A549 (cell line): ENCODE results near the gene RYR3. TPM values are rescaled to one million over a fixed set of nuclear protein-coding genes. Genes with fewer than 3 reads are reported as not detected.

Experiments
- ATAC-seq, 2 experiments: fragments of 200-7000 bp in 1 of 2; fragments of >200 bp in 1 of 2; cut with Nextera tagmentation in 1 of 2; cut with Tn5 transposase in 1 of 2; 3 replicates each; pipeline versions ENCODE4 v1.8.0 to v1.9.1; 2018 to 2020; ENCODE audit warnings: mild to moderate bottlenecking in 1 of 2, moderate library complexity in 1 of 2
- CTCF ChIA-PET: fragments of 300-600 bp; sonication (Branson Sonifier 250); formaldehyde crosslinking; extraction: SDS; loops from one replicate; lab custom pipeline; 2021; ENCODE audit warnings: antibody characterized with exemption, inconsistent platforms; lab: Yijun Ruan, JAX
- POLR2A ChIA-PET: fragments of 350-600 bp; formaldehyde crosslinking; extraction: SDS; loops from one replicate; lab custom pipeline; 2021; ENCODE audit warnings: antibody characterized with exemption, inconsistent platforms; lab: Yijun Ruan, JAX
- DNase-seq, 2 experiments: peaks; one replicate each; pipeline versions ENCODE4 v3.0.0 to v3.0.0-alpha.2; 2011 to 2016; ENCODE audit warnings: low read depth in 1 of 2, low spot score in 1 of 2
- FAIRE-seq: peaks from 2 replicates; lab custom pipeline; 2011; peaks lifted over from hg19 to GRCh38; lab: Jason Lieb, UNC
- H3K27ac ChIP-seq, 2 experiments: fragments of >200 bp; sonication (Bioruptor Twin); formaldehyde crosslinking; 3 replicates each; pipeline ENCODE4 v1.5.1; 2016 to 2017
- H3K4me1 ChIP-seq: fragments of >200 bp; sonication (Bioruptor Twin); formaldehyde crosslinking; 3 replicates; pipeline ENCODE4 v1.6.1; 2016
- H3K4me2 ChIP-seq: fragments of >200 bp; sonication (Bioruptor Twin); formaldehyde crosslinking; 3 replicates; pipeline ENCODE4 v1.6.1; 2016
- H3K4me3 ChIP-seq: fragments of >200 bp; sonication (Bioruptor Twin); formaldehyde crosslinking; 3 replicates; pipeline ENCODE4 v1.5.1; 2016
- H3K9me3 ChIP-seq: fragments of >200 bp; sonication (Bioruptor Twin); formaldehyde crosslinking; 3 replicates; pipeline ENCODE4 v1.6.1; 2016
- CHD2 ChIP-seq: fragments of 150-350 bp; IDR thresholded peaks from 2 replicates; pipeline ENCODE4 v1.6.1; 2014; ENCODE audit warnings: low read length; ENCODE audit not compliant: partially characterized antibody
- CHD4 ChIP-seq: fragments of 200-600 bp; sonication (generic); IDR thresholded peaks from 2 replicates; pipeline ENCODE4 v1.6.1; 2016; ENCODE audit warnings: antibody characterized with exemption, mild to moderate bottlenecking, borderline replicate concordance
- EHMT2 ChIP-seq: fragments of 200-600 bp; sonication (generic); IDR thresholded peaks from 2 replicates; pipeline ENCODE4 v1.6.1; 2016; ENCODE audit warnings: antibody characterized with exemption, low read depth, mild to moderate bottlenecking, moderate library complexity
- HEYL ChIP-seq: fragments of 250-450 bp; sonication (Bioruptor Pico); IDR thresholded peaks from 2 replicates; pipeline ENCODE4 v1.8.0; 2021; ENCODE audit warnings: mild to moderate bottlenecking, moderate library complexity
- HMGXB4 ChIP-seq: fragments of 250-450 bp; sonication (Bioruptor Pico); IDR thresholded peaks from 2 replicates; pipeline ENCODE4 v1.5.0; 2021; ENCODE audit warnings: mild to moderate bottlenecking, moderate library complexity, borderline replicate concordance
- HOXA7 ChIP-seq: fragments of 250-450 bp; sonication (Bioruptor Pico); IDR thresholded peaks from 2 replicates; pipeline ENCODE4 v1.5.0; 2020; ENCODE audit warnings: mild to moderate bottlenecking, moderate library complexity
- HOXB13 ChIP-seq: fragments of 250-450 bp; sonication (Bioruptor Pico); IDR thresholded peaks from 2 replicates; pipeline ENCODE4 v1.5.0; 2020; ENCODE audit warnings: low read depth, mild to moderate bottlenecking, moderate library complexity
- JUN ChIP-seq, 2 experiments: fragments of >200 bp; sonication (Bioruptor Twin); formaldehyde crosslinking; IDR thresholded peaks; 2 replicates in 1 of 2; 3 replicates in 1 of 2; pipeline ENCODE4 v1.6.1; 2016 to 2017
- KDM1A ChIP-seq: fragments of 200-600 bp; sonication (generic); IDR thresholded peaks from 2 replicates; pipeline ENCODE4 v1.6.1; 2016; ENCODE audit warnings: low read depth, mild to moderate bottlenecking
- KDM5A ChIP-seq: fragments of 200-600 bp; sonication (generic); IDR thresholded peaks from 2 replicates; pipeline ENCODE4 v1.6.1; 2016; ENCODE audit warnings: antibody characterized with exemption, mild to moderate bottlenecking
- MAFK ChIP-seq: fragments of 450-650 bp; IDR thresholded peaks from 2 replicates; pipeline ENCODE4 v1.6.1; 2014; ENCODE audit not compliant: partially characterized antibody
- MYC ChIP-seq: IDR thresholded peaks from 2 replicates; pipeline ENCODE4 v1.6.1; 2012; ENCODE audit warnings: mild to moderate bottlenecking, inconsistent platforms, low read length, improper control_type of control experiment, borderline replicate concordance
- POLR2A ChIP-seq: IDR thresholded peaks from 2 replicates; pipeline ENCODE4 v1.6.1; 2012; ENCODE audit warnings: mild to moderate bottlenecking, low read length
- RARB ChIP-seq: fragments of 250-450 bp; sonication (Bioruptor Pico); IDR thresholded peaks from 2 replicates; pipeline ENCODE4 v1.8.0; 2021; ENCODE audit warnings: mild to moderate bottlenecking, moderate library complexity
- RNF2 ChIP-seq: fragments of 200-600 bp; sonication (generic); IDR thresholded peaks from 2 replicates; pipeline ENCODE4 v1.6.1; 2016; ENCODE audit warnings: low read depth, mild to moderate bottlenecking, antibody characterized with exemption, moderate library complexity, borderline replicate concordance
- TP53 ChIP-seq: fragments of 250-450 bp; sonication (Bioruptor Pico); IDR thresholded peaks from 2 replicates; pipeline ENCODE4 v1.5.0; 2021; ENCODE audit warnings: mild to moderate bottlenecking, moderate library complexity
- ZC3H11A ChIP-seq: fragments of 450-650 bp; IDR thresholded peaks from 2 replicates; pipeline ENCODE4 v1.6.1; 2014; ENCODE audit warnings: antibody characterized with exemption, mild to moderate bottlenecking
- ZFP36 ChIP-seq: fragments of 450-650 bp; IDR thresholded peaks from 2 replicates; pipeline ENCODE4 v1.6.1; 2014; ENCODE audit warnings: borderline replicate concordance; ENCODE audit not compliant: partially characterized antibody
- WGBS: methylation state at CpG from one replicate; pipeline ENCODE4 v1.1.6; 2017; ENCODE audit errors: missing lambda C conversion rate; 5-methylcytosine and 5-hydroxymethylcytosine counted together
- polyA plus RNA-seq, 4 experiments: library from polyadenylated mRNA; depleted of rRNA in 3 of 4; stranded (reverse); fragments of >200 nt; fragmentation: RNase III in 1 of 4; extraction: RNeasy Plus Mini Kit Qiagen cat#74134 plus additional on column Dnase treatment in 1 of 4; gene quantifications; 2 replicates in 3 of 4; 3 replicates in 1 of 4; pipeline ENCODE4 v1.2.3, GENCODE V29; 2011 to 2017

Gene RYR3
- polyA plus RNA-seq, 2 of the 4 experiments (the other 2 are of a cell fraction): 0.03 TPM; not detected in 1

DNA sequence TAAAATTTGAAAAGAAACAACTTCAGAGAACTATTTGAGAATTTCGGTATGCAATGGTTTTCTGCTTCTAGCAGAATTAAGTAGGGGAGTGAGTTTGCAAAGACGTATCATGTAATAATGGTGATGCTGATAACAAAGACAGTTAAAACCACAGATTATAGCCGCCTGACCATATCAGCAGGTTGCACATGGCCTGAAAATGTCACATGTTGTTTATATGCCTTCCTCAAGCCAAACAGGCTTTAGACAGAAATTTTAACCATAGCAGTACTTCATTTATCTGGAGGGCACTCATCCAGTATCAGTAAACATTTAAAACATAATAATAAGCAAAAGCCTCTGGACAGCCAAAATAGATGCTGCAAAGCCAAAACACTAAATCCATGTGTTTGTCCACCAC lies 131.7 kb downstream of the RYR3 start (continued):
- TF ChIP-seq MAFK: no peak

- no peak overlapping the region for H3K27ac ChIP-seq
- H3K4me1 ChIP-seq: no peaks in the 10 kb centered on the region
- ATAC-seq: no peak
- TF ChIP-seq HEYL (CRISPR knock-in tag) (no peak), HMGXB4 (CRISPR knock-in tag) (no peak), RARB (no peak), ZC3H11A (no peak), EHMT2 (no peak), RNF2 (no peak), HOXA7 (CRISPR knock-in tag) (no peak), CHD2 (no peak)
- TF ChIP-seq, all 56 proteins: peak for 0
- H3K4me3 ChIP-seq: no peak overlapping the region
- CTCF ChIA-PET: interaction anchor here (0.6 to 1.2 kb wide), 2 partner anchors 16 to 302 kb away, joined by 3 read pairs; no protein-coding TSS in a partner anchor
- no peak overlapping the region for H3K4me2 ChIP-seq
- H3K9me3 ChIP-seq: no peaks in the 10 kb centered on the region; the same call in 2 of the 3 replicates
- FAIRE-seq (no peak), DNase-seq (no peak)
- 12% methylated on average over 1 of the region's 1 CpG for WGBS
- POLR2A ChIA-PET: no interaction called here
These were observed 132.9 kb downstream of the RYR3 start for GRCh38 chr15:33443708-33444107.

- FAIRE-seq (no peak), ATAC-seq (no peak), DNase-seq (no peak)
- H3K4me1 ChIP-seq: no peaks in the 10 kb centered on the region
- no peaks in the 10 kb centered on the region; the same call in 2 of the 3 replicates for H3K9me3 ChIP-seq
- H3K27ac ChIP-seq: no peak overlapping the region
- 4% methylated on average over 4 of the region's 4 CpGs for WGBS
- no peak overlapping the region for H3K4me2 ChIP-seq
- no peak for TF ChIP-seq KDM5A
- TF ChIP-seq TP53 (CRISPR knock-in tag): no peak
- TF ChIP-seq JUN (IDR thresholded peaks at IDR 0.05): no peak
- no peak for TF ChIP-seq ZFP36
- TF ChIP-seq HOXB13 (CRISPR knock-in tag): no peak
- TF ChIP-seq CHD2: no peak
- TF ChIP-seq RARB: no peak
- TF ChIP-seq MYC: no peak
- TF ChIP-seq POLR2A: no peak
- no peak for TF ChIP-seq HMGXB4 (CRISPR knock-in tag)
- ChIA-PET POLR2A (no interaction called here), CTCF (no interaction called here)
- no peak overlapping the region for H3K4me3 ChIP-seq
These were observed 135.2 kb downstream of the RYR3 start for GRCh38 chr15:33445984-33446383.

DNA sequence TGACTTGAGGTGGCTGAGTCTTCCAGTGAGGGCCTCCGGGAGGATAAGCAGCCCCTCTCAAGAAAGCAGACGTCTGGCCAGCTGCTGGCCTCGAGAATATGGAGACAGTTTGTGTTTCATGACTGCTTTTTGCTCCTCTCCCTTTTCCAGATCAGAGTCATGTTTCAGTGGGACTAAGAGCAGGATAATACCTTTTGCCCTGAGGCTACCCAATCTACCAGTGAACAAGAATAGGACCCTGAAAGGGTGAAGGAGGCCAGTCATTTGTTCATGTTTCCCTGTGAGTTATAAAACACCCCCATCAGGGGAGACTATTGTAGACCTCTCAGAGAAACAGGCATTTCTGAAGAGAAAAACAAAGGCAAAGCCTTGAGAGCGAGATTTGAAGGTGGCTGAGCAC lies 137.4 kb downstream of the RYR3 start:
- no peak overlapping the region for H3K4me3 ChIP-seq
- no peak overlapping the region for H3K27ac ChIP-seq
- ATAC-seq: no peak
- POLR2A ChIA-PET: no interaction called here
- 15% methylated on average over 4 of the region's 4 CpGs for WGBS
- no peak for DNase-seq
- no peaks in the 10 kb centered on the region for H3K4me1 ChIP-seq
- TF ChIP-seq RARB: no peak
- no peak for TF ChIP-seq CHD4
- no peak for TF ChIP-seq POLR2A
- no peak for TF ChIP-seq KDM1A
- CTCF ChIA-PET: no interaction called here
- no peak overlapping the region for H3K4me2 ChIP-seq
- no peak for FAIRE-seq
- H3K9me3 ChIP-seq: no peaks in the 10 kb centered on the region; the same call in 2 of the 3 replicates
